GM21723 (cell line): ENCODE results near the gene CTNNA1.
"Not testable (repeated sequence)": the region's sequence is repeated elsewhere in the genome, so short reads cannot be mapped to it uniquely, and the experiment has no call there.

Experiments
- ATAC-seq: cut with Tn5 transposase; IDR thresholded peaks from one replicate; pipeline ENCODE4 v1.9.1; 2021; ENCODE audit warnings: mild to moderate bottlenecking, moderate library complexity; ENCODE audit not compliant: unreplicated experiment

The CTNNA1 gene

GRCh38 chr5:138807182-138807581 lies 54.0 kb downstream of the CTNNA1 start:
- ATAC-seq = no peak

- ATAC-seq = no peak
Observed at GRCh38 chr5:138809391-138809790, 56.2 kb downstream of the CTNNA1 start.

- not testable (repeated sequence) for ATAC-seq
Observed at GRCh38 chr5:138810861-138811260, 57.6 kb downstream of the CTNNA1 start.

DNA sequence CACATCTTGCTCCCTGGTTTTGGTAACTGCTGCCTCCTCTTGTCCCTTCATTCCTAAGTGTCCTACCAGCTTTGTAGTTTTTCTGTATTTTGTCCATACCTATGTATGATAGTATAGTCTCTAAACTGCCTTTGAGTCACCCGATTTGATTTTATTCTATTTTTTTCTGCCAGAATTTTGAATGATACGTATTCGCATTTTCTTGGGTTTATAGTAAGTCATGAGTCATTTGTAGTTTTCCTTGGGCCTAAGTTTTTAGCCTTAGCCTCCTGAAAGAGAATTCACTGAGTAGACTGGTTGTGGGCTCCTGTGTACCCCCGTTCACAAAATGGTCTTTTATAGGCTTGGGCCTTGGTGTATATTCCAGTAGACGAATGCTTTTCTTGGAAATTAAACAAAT lies 62.3 kb downstream of the CTNNA1 start:
- ATAC-seq = no peak

- no peak for ATAC-seq
Observed at GRCh38 chr5:138817241-138817640, 64.0 kb downstream of the CTNNA1 start.

DNA sequence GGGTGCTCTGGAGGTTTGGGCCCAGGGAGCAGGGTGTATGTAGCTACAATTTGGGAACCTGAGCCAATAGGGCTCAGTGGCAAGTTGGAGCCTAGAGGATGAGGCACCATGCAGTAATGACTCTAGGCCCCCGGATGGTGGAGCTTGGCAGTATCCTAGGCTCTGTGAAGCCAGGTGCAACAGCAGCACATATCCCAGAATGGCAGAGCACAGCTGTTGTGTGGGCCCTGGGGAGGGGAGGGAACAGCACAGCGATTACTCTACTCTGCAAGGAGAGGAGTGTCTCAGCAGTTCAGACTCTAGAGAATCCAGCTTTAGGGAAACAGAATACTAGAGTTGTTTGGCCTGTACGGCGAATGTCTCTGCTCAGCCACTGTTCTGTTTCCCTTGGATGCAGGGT lies 65.9 kb downstream of the CTNNA1 start:
- no peak for ATAC-seq

GRCh38 chr5:138820695-138821094 lies 67.5 kb downstream of the CTNNA1 start:
- ATAC-seq = no peak

DNA sequence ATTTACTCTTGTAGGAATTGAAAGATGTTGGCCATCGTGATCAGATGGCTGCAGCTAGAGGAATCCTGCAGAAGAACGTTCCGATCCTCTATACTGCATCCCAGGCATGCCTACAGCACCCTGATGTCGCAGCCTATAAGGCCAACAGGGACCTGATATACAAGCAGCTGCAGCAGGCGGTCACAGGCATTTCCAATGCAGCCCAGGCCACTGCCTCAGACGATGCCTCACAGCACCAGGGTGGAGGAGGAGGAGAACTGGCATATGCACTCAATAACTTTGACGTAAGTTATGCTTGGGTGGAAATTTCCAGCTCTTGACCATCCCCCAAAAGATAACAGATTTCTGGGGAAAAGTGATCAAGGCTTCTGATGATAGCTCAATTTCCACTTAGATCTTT lies 71.3 kb downstream of the CTNNA1 start:
- no peak for ATAC-seq

DNA sequence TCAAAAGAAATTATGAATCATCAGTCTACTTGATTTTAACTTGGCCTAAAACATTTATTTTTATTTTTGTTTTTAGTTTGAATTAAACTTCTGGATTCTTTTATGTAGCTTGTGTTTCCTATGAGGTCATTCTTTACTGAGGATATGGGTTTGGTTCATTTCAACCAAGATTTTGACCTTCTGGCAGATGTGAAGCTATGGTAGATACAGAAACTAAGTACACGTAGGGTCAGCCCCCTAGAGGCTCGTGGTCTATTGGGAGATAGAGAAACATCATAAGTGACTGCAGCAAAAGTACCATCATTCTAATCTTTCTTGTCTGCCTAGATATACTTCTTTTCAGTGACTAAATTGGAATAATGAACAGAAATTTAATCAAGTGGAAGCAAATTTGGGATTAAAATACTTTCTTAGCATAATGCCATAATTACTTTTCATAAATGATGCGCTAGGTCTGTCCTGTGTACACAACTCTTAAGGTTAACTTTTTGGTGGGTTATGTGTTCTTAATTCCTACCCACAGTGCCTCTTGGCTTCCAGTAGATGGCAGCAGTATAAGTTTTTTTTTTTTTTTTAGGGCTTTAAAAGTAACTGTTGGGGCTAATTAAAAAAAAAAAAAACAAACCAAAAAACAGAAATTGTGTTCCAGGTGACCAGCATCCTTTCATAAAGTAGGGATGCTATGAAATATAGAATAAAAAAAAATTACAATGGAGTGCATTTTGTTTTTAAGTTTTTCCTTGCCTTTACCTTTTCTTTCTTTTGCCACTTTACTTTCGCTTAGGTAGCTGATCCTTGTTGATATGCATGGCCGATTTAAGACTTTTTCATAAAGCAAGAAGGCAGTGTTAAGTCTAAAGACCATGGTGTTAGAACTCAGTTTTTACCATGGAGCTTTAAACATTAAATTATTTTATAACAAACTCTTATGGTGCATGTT lies 72.0 kb downstream of the CTNNA1 start:
- ATAC-seq = no peak

- ATAC-seq = no peak
Observed at GRCh38 chr5:138828556-138828955, 75.3 kb downstream of the CTNNA1 start.

DNA sequence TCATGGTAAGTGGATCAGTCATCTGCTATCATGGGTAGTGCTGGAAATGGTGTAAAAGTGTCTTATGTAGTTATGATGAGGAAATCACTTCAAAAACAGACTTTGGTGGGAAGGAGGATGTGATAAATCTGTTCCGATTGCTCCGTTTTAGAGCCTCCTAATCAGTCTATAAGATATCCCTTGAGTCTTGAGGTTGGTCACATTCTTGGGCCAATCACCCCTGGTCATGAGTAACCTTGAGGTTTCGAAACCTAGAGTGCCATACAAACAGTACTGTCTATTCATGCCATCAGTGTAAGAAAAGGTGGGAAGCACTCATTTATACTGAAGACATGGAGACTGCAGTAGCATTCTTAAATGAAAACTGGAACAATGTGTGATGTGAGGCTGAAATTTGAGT lies 76.1 kb downstream of the CTNNA1 start:
- no peak for ATAC-seq

- no peak for ATAC-seq
Observed at GRCh38 chr5:138831703-138832102, 78.5 kb downstream of the CTNNA1 start.

DNA sequence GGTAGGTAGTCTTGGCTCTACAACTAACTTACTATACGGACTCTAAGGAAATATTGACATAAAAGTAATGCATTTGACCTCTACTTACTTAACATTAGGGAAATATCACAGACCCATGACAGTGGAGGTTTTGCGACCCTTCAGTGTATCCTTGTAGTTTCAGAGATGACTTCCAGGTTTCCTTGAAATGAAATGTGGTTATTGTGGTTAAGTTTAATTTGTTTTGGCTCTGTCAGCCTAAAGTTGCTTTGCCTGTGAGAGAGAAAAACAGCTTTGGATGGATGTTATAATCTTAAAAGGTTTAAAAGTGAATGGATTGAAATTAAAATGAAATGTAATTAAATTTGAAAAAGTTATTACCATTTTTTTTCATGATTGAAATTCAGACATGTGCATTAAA lies 79.0 kb downstream of the CTNNA1 start:
- no peak for ATAC-seq

DNA sequence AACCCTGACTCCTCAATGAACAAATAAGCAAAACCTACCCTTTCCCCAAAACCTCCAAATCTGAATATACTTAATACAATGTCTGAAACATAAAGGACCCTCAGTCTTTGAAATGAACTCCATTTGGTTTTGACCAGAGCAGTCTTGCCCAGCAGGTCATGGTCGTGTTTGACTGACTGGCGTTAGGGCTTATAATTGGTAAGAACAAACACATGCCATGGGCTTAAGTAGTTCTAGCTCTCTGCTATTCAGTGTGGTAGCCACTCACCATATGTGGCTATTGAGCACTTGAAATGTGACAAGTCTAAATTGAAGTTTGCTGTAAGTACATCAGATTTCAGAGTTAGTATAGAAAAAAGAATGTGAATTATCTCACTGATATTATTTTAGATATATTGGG lies 79.9 kb downstream of the CTNNA1 start:
- no peak for ATAC-seq

DNA sequence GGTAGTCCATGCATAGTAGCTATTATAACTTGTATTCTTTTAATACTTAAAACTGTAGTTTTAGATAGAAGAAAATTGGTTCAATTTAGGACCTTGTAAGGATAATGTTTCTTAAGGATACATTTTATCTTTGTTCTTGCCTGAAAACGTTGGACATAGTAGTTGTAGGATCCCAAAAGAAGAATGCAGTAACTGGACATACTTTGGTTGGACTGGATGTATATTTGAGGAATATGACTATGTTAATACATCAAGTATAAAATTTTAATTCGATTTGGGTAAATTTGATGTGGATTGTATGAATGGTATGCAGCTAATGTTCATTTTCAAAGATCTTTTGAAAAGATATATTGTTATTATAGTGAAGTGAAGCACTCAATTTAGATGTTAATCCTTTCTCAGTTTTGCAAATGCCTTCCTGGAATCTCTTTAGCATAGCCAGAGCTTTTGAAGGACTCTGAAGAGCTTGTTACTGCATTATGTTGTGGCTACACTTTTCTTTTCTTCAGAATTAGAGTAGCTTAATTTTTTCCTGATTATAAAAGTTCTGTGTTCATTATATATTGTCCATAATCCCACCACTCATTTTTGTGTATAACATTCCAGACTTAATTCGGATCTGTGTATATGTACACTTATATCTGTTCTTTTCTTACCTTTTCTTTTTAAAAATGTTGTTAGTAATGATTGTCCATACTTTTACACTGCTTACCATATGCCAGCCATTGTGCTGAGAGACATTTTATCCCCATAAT lies 80.7 kb downstream of the CTNNA1 start:
- ATAC-seq = no peak

DNA sequence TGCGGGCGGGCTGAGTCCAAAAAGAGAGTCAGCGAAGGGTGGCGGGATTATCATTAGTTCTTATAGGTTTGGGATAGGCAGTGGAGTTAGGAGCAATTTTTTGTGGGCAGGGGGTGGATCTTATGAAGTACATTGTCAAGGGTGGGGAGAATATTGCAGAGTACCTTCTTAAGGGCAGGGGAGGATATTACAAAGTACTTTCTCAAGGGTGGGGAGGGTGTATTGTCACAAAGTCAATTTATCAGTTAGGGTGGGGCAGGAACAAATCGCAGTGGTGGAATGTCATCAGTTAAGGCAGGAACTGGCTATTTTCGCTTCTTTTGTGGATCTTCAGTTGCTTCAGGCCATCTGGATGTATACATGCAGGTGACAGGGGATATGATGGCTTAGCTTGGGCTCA lies 81.6 kb downstream of the CTNNA1 start:
- not testable (repeated sequence) for ATAC-seq

- ATAC-seq = no peak
Observed at GRCh38 chr5:138837160-138837559, 83.9 kb downstream of the CTNNA1 start.

GRCh38 chr5:138840103-138840502 lies 86.9 kb downstream of the CTNNA1 start:
- no peak for ATAC-seq

DNA sequence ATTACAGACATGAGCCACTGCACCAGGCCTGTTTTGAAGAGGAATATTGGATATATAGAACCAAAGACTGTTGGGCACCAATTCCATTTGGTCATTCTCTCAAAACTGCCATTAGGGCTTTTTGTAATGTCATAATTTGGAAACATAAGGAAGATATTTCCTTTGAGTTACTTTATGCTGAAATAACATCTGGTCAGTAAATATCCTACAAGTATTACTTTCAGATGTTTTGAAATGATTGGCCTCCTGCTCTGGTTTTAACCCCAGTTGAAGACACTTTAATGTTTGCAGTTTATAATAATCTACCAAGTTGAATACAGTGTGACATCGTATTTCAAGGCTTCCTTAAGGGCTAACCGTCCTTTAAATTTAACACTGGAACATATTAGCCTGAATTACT lies 88.3 kb downstream of the CTNNA1 start:
- ATAC-seq = no peak

DNA sequence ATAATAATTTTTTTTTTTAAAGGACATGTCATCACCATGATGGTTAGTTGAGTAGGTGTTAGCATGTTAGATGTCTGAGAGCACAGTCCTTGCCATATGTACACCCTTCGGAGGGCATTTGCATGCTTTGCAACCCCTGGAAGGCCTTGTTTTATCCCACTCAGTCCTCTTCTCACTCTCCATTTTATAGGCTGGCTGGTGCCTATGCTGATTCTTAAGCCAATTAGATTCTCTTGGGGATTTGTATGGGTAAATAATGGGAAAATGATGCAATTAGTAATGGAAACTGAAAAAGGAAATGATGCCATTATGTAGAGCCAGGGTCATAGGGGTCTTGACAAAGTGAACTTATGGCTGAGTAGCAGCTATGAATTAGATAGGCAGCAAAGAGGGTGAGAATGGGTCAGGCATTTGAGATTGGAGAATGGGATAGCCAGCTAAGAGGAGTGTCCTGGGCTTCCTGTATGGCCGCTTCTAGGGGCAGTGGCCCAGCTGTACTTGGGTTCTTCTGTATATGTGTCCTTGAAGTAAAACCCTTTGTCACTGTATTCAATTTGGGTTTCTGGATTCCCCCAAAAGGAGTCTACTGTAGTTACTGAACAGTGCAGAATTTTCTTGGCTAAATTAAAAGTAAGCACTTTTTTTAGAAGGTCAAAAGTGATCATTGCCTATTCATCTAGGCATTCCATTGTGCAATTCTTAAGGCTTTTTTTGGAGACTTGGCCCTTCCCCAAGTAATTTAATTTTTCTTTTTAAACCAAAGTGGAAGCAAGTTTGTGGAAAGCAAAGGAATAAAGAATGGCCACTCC lies 90.3 kb downstream of the CTNNA1 start:
- ATAC-seq = no peak

GRCh38 chr5:138844125-138844461 lies 90.9 kb downstream of the CTNNA1 start:
- ATAC-seq = no peak
